Renal cortex interstitium (tissue), 11 donors: ENCODE measurements around the gene BNIP3. TPM values are rescaled to one million over a fixed set of nuclear protein-coding genes. Genes with fewer than 3 reads are reported as not detected.

ENCODE experiments used
- DNase-seq, 11 donors: peaks; one replicate each; pipeline ENCODE4 v3.0.0-alpha.2; 2013; ENCODE audit warnings: low read depth in 9 of 11, low spot score in 4 of 11; ENCODE audit errors: extremely low read depth in 1 of 11
- polyA plus RNA-seq, 3 donors: library from polyadenylated mRNA; unstranded; fragments of 120-200 nt; gene quantifications; one replicate each; pipeline ENCODE4 v1.2.1, GENCODE V29; 2013; ENCODE audit not compliant: insufficient read length in 3 of 3

BNIP3 gene
- polyA plus RNA-seq, 3 donors = 80.1 to 114 (median 83.1) TPM

DNA sequence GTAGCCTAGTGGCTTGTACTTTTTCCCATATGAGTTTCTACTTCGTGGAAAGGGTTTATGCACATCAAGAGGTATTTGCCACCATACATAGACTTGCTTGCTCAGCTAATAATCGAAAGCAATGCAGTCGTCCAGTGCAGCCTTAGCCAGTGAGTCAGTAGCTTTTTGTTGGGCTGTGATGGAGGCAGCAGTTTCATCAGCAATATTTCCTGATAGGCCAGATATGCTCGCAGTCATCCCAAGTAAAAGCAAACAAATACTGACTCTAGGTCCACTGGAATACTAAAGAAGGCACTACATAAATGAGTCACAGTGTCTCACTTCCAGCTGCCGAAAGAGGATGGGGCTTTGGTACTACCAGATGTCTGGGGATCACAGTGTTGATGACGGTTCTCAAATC lies 2.1 kb upstream of the BNIP3 start:
- no peak for DNase-seq

DNA sequence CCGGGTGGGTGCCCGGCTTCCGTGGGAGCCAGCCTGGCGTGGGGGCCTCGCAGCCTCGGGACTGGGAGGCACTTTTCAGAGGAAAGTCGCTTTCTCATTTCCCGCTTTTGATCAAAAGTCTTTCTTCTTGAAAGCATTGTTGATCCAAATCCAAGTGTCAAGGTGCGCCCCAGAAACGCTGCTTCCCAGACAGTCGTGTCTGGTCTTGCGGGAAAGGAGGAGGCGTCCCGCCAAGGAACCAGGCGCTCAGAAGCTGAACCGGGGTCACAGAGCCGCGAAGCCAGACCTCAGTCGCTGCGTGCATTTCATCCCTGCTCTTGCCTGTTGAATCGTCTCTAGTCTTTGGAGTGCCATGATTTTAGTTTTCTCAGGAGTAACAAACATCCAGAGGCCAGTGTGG lies 1.1 kb upstream of the BNIP3 start:
- DNase-seq = no peak

DNA sequence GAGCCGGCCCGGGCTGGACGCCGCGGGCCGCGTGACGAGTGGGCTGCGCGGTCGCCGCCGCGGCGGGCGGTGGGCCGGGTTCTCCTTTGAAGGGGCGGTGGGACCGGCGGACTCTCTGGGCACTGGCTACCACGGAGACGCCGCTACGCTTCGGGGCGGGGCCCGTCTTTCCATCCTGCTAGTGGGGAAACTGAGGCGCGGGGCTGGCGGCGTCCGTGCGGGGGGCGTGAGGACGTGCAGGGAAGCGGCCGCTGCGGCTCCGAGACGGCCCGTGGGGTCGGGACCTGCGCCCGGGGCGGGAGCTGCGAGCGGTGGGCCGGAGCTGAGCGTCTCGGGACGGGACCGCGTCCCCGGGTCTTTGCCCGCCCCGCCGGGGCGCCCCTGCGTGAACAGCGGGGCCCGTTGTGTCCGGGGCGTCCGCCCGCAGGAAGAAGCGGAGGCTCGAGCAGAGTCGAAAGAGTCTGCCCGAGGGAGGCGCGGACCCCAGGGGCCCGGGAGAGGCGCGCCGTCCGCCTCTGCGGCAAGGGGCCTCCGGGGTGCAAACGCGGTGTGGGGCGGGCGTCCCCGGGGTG lies 548 bp upstream of the BNIP3 start:
- DNase-seq = no peak

DNA sequence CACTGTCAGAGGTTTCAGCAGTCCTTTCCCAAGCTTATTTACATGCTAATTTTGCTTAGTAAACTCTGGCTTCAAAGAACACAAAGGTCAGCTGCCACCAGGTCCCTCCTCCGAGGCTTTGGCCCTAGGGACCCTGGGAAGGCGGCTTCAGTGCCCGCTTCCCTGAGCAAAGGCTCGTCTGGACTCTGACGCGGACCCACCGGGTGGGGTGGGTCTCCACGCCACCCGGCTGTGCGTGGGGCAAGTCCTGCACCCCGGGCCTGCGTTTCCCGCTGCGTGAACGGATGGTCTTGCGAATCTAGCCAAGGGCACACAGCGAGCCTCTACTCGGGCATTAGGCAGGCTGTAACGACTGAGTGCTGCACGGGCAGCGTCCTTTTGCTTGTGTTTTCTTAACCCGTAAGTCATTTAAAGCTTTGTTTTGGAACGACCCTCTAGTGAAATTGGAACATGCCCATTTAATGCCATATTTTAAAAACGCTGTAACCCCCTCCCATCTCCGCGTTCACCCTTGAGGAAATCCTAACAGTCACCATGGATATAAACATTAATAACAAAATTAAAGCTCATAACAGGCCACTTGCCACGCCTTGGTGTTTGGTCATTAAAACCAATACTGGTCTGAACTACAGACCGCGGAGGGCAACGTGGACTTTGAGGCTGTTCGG lies 828 bp downstream of the BNIP3 start:
- DNase-seq = no peak

DNA sequence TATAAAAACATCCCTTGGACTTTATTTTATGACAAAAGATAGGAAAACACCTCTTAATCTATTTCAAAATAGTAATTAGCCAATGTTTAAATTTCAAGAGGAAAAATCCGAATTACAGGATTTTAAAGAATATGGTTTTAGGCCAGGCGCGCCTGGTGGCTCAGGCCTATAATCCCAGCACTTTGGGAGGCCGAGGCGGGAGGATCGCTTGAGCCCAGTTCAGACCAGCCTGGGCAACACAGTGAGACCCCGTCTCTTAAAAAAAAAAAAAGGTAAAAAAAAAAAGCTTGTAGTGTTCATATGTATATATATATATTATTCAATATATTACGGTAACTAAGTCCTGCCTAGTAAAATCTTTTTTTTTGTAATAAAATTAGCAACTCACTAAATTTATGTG lies 1.4 kb downstream of the BNIP3 start:
- DNase-seq = no peak

DNA sequence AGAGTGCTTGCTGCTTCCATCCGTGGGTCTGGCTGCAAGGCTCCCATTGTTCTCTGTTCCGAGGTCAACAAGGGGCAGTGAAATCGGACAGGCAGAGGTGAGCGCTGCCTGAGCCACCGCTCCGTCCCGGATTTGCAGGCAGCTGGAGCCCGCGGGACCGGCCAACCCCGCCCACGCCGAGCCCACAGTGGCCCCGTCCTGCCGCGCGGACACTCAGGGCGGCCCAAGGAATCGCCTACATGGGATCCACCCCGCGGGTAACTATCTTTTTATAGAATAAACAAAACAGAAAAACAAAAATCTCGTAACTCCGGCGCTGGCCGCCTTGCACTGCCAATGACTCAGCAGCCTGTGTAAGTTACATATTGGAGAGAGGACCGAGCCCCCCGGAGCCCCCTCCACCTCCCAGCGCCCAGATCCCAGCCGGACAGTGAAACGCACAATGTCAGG lies 1.9 kb downstream of the BNIP3 start:
- DNase-seq = no peak

DNA sequence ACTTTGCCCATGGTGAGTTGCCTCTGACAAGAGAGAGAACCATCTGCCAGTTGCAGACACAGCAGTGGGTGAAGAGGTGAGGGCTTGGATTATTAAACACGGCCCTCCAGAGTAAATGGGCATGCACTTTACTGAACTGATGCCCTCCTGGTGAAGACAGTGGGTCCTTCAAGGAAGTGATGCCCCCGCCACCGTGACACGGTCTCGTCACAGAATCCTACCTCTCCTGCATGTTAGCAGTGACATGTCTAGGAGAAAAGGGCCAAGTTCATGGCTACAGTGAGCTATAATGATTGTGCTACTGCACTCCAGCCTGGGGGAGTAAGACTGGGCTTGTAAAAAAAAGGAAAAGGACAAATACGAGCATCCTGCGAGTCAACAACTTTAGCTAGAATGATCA lies 2.4 kb downstream of the BNIP3 start:
- no peak for DNase-seq

DNA sequence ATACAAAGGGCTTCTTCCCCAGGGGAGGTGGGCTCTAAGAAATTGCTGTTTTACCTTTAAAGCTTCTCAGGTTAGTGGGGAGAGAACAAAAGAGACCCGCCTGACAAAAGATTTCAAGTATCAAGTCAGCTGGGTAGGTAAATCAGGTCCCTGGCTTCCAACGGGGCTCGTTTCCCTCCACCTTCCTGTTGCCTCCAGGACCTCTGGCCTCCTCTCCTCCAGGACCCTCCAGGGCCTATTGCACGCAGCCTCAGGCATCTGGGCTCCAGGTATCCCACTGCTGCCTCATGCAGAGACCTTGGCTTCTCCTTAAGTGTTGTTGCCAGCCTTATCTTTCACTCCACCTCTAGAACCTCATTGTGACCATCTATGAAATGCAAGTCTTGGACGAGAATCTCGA lies 2.9 kb downstream of the BNIP3 start:
- DNase-seq = no peak

DNA sequence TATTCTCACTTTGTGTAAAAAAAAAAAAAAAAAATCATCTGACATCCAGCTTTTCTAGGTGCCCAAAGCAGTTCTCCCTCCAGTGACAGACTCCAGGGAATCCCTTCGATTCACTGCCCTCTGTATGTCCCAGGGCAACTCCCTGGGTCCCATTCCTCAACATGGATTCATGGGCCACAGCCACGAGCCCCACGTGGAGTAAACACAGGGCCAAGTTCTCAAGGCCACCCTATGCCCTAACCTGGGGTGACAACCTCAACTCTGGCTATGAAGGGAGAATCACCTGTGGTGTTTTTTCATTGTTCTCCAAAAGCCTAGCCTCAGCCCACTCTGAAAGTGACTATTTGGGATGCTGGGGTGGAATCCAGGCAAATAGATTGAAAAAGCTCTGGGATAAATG lies 3.4 kb downstream of the BNIP3 start:
- DNase-seq = no peak

DNA sequence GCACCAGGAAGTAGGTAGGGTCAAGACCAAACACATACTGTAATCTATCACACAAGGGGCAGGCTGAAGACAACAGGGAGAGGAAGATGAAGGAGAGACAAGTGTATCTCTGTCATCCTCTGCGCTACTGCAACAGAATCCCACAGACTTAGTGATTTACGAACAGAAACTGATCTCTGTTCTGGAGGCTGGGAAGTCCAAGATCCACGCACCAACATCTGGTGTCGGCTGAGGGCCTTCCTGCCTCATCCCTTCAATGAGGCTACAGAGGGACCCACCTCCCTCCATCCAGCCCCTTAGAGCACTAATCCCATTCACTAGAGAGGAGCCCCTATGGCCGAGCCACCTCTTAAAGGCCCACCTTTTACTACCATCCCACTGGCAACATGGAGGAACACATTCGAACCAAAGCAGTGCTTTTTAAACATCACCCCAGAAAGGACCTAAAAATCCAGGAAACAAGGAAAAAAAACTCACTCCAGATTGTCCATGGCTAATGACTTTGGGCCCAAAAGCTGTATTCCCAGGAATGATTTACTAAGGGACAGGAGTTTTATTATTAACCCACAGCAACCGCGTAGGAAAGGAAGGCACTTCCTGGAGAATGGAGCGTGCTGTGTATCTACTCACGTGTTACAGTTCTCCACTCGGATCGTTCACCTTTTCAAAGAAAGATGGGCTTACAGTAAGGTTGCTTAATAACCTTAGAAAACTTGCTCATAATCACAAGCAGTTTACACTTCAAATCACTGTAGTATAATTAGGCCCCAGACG lies 4.2 kb downstream of the BNIP3 start:
- peak in 1 of 11 donors; percentile 60 for DNase-seq

DNA sequence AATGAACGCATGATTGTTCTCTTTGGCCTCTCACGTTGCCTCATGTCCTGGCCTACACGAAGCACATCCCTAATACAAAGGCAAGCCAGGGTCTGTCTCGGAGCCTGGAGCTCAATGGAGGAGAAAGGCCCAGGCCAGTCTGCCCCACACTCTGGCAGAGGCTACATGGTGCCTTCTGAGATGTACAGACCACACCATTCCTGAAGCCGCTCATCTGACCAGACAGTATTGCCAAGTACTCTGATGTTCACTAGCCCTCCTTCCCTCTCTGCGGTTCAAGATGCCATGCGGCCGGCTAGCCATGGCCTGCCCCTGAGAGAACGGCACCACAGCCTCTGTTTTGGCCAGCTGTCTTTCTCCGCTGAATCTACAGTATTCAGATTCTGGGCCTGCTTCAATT lies 5.9 kb downstream of the BNIP3 start:
- DNase-seq = no peak

DNA sequence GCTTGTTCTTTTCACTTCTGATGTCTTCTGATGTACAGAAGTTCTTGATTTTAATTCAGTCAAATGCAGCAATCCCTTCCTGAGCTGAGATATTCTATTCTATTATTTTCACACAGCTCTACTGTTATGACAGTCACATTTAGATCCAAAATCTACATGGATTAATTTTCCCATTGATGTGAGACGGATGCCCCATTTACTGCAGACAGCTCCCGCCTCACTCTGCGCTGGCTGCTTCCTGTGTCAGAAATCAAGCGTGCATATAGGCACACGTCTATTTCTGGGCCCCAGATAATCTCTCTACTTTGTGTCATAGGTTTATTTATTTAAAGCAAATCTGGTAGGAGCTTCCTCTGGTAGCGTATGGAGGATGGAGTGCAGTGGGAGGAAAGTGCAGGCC lies 6.7 kb downstream of the BNIP3 start:
- no peak for DNase-seq

DNA sequence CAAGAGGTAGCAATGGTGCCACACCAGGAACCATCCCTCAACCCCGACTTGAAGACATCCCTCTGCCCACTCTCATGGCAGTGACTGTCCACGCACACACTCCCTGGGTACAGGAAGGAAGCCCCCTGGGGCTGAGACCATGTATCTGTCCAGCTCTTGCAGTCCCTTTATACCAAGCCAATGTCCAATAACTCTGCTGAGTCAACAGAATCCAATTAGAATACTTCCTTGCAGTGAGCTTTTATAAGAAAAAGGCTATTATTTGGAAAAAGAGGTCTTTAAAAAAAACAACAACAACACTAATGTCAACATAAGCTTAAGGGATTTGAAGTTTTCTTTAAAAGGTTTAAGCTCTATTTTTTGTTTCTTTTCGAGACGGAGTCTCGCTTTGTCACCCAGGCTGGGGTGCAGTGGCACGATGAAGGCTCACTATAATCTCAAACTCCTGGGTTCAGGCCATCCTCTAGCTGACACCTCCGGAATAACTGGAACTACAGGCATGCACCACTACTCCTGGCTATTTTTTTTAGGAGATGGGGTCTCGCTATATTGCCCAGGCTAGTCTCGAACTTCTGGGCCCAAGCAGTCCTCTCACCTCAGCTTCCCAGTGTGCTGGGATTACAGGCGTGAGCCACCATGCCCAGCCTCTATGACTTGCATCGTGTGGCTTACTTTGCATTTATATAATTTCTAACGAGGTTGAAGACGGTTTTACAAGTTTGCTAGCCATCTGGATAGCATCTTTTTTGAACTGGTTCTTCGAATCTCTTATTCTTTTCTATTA lies 7.5 kb downstream of the BNIP3 start:
- DNase-seq = no peak

DNA sequence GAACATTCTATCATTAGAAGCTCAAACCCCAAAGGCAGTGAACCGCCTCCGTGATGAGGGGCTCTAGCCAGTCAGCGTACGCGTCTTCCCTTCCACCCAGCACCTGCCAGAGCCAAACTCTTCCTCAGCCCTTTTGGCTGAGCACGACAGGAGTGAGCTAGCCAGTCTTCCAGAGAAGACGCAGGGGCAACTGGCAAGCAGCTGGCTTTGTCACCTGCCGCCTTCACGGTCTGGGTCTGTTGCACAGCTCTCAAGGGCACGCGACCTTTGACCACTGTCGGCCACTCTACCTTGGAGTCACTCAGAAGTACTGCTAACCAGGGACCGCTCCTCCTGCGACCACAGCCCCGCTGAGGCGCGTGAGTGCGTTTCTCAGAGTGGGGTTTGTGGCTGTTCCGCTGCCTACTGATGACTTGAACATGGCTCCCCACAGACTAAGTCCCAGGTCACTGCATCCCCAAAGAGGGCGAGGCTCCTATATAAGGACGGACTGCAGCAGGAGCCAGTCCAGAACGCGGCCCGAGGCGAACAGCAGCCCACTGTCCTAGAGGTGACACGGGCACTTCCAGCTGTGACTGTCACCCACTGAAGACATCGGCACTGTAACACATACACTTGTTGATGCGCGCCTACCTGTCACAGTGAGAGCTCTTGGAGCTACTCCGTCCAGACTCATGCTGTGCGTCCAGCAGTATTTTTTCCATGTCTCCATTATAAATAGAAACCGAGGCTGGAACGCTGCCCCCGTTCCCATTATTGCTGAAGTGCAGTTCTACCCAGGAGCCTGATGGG lies 8.4 kb downstream of the BNIP3 start:
- DNase-seq = no peak

DNA sequence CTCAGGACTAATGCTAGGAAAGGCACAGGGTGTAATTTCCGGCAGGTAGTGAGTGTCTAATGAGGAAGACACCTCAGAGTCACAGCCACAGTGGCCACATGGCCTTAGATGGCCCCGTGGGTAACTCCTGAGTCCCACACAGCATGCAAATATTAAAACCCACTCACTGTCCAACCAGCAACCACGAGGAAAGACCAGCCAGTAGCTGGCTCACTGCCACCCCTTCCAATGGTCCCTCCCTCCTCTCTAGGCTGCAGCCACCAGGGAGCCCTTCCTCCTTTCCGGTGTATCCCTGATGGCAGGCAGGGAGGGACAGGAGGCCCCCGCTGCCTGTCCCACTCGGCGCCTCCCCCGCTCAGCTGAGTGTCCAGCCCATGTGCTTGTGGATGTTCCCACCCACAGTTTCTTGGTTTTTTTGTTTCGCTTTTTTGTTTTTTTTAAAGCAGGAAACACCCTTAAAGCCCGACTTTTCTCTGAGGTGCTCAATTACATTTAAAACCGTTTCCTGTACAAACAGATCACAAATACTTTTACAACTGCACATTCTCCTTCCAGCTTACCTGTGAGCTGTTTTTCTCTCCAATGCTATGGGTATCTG lies 9.2 kb downstream of the BNIP3 start:
- DNase-seq = peak in 6 of 11 donors; percentile 29 to 58 (median 49)

DNA sequence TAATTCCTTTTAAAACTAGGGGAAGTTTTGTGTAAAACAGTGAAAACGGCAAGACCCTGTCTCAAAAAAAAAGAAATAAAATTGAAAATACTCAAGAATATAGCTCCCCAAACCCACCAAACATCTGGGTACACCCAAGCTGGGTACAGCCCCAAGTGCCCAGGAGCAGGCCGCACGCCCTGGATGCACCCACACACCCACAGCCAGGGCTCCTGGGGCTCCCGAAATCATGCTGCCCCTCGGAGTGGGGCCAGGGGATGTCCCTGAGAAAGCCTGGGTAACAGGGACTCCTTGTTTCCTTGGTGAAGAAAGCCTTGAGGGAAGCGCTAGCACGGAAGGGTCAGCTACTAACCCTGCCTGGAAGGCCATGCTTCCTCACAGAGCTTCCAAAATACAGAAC lies 10.1 kb downstream of the BNIP3 start:
- no peak for DNase-seq

DNA sequence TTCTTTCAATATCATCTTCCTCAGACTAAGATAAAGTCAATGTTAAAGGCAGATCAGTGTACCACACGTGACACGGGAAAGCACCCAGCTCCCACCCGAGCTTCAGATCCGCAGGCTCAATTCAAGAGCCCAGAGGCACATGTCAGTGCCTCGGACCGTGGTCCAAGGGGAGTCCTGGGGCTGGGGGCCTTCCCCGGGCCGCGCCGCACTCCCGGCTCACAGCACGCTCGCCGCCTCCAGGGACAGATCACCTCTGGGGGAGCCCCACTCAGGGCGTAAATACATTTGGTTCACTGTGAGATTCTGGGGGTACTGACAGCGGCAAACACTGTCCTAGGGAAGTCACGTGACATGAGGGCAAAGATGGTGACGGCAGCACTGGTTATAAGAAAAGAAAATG lies 10.8 kb downstream of the BNIP3 start:
- DNase-seq = no peak

DNA sequence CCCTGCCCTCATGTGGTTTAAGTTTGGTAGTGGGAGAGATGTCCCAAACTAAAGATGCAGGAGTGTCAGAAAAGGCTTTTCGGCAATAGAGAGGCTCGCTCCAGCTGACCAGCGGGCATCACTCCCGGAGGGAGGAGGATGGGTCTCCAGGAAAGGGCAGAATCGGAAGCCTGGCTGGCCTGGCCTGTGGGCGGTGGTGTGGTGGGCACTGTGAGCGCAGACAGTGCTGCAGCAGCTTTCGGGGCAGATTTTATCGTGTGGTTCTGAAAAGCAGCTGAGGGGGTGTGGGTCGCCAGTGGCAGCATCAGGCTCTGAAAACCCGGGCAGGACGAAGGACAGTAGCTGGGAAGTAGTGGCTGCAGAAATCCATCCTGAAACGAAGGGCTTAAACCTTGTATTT lies 12.8 kb downstream of the BNIP3 start:
- no peak for DNase-seq

DNA sequence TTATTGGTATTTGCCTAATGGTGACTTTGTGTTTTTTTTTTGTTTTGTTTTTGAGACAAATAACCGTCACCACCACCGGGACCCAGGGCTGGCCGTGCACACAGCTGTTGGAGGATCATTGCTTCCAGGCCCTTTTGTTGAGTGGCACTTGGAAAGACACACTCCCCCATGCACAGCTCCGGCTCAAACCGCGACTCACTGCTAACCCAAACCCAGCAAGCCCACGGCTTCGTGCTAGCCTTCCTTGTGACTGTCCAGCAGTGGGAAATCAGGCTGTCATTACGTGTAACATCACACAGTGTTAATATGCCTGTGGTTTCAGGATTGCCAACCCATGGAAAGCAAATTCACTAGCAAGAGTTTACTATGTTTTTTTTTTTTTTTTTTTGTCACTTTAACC lies 17.4 kb downstream of the BNIP3 start:
- DNase-seq = no peak
